C4-2B (cell line): Measurements from ENCODE around the gene STAT3.

Experiments used
- H3K27ac ChIP-seq: fragments of 450-650 bp; 2 replicates; pipeline ENCODE4 v1.5.1; 2017
- ZFX ChIP-seq: fragments of 450-650 bp; IDR thresholded peaks from 2 replicates; pipeline ENCODE4 v1.6.1; 2017
- TF ChIP-seq, protein P1 (sequence below): fragments of 450-650 bp; conservative IDR thresholded peaks from 2 replicates; pipeline ENCODE4 v1.5.1; 2017; ENCODE audit warnings: mild to moderate bottlenecking

Gene STAT3

GRCh38 chr17:42273474-42274252 is 114.6 kb downstream of the STAT3 start:
- H3K27ac ChIP-seq: no peak overlapping the region
- TF ChIP-seq, protein P1, sequence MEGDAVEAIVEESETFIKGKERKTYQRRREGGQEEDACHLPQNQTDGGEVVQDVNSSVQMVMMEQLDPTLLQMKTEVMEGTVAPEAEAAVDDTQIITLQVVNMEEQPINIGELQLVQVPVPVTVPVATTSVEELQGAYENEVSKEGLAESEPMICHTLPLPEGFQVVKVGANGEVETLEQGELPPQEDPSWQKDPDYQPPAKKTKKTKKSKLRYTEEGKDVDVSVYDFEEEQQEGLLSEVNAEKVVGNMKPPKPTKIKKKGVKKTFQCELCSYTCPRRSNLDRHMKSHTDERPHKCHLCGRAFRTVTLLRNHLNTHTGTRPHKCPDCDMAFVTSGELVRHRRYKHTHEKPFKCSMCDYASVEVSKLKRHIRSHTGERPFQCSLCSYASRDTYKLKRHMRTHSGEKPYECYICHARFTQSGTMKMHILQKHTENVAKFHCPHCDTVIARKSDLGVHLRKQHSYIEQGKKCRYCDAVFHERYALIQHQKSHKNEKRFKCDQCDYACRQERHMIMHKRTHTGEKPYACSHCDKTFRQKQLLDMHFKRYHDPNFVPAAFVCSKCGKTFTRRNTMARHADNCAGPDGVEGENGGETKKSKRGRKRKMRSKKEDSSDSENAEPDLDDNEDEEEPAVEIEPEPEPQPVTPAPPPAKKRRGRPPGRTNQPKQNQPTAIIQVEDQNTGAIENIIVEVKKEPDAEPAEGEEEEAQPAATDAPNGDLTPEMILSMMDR: no peak
- TF ChIP-seq ZFX: no peak

GRCh38 chr17:42272162-42272907 is 115.9 kb downstream of the STAT3 start:
- no peak overlapping the region for H3K27ac ChIP-seq
- no peak for TF ChIP-seq ZFX
- TF ChIP-seq, protein P1: no peak

DNA sequence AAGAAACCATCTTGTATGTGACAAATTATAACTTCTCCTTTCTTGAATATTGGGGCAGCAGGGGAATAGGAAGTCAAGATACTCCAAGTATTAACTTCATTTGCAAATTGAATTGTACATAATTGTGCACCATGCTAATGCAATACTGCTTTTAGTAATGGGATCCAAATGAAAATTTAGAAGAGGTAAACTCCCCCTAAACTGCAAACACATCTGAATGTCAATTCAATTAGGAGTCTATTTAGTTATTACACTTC is 116.5 kb downstream of the STAT3 start:
- TF ChIP-seq, protein P1: no peak
- no peak for TF ChIP-seq ZFX
- no peak overlapping the region for H3K27ac ChIP-seq

DNA sequence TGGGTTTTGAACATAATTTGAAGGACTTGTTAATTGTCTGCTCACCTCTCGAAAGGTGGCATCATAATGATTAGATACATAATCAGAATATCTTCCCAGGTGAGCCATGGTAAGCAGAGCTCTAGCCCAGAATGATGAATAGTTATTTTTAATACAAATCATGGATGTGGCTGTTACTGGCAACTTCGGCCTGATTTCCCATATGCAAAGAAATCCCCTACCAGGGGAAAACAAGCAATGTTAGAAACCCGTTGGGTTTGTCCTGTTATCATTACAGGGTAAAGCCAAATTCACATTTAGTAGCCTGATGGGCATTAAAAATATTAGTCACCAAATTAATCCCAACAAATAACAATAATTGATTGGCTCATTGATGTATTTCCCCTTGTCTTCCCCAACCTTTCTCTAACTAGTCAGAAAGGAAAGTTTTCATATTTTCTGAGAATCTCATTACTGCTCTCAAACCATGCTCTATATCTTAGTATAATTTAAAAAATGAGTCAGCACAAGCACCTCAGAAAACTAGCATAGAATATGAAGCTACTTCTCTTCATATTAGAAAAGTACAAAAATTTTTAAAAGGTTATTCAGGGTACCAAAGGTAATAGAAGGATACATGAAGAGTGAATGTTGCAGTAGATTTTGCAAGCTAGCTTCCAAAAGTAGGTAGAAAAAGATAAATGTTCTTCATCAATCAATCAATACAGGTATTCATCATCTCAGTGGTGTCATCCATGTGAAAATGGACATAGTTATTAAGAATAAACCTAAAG is 117.0 kb downstream of the STAT3 start:
- TF ChIP-seq, protein P1: no peak
- TF ChIP-seq ZFX: no peak
- H3K27ac ChIP-seq: no peak overlapping the region

GRCh38 chr17:42270596-42270995 is 117.6 kb downstream of the STAT3 start:
- TF ChIP-seq ZFX: no peak
- TF ChIP-seq, protein P1: no peak
- no peak overlapping the region for H3K27ac ChIP-seq

GRCh38 chr17:42270170-42270535 is 118.1 kb downstream of the STAT3 start:
- no peak for TF ChIP-seq ZFX
- TF ChIP-seq, protein P1: no peak

DNA sequence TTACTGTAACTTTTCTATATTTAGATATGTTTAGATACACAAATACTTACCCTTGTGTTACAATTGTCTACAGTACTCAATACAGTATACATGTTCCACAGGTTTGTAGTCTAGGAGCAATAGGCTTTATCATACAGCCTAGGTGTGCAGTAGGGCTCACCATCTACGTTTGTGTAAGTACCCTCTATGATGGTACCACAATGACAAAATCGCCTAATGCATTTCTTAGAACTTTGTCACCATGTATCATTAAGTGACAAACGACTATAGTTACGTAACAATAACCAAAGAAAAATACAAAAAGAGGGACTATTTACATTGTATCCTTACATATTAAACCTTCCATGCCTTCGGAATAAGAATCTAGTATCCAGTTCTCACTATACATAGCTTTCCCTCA is 120.0 kb downstream of the STAT3 start:
- no peak for TF ChIP-seq ZFX
- TF ChIP-seq, protein P1: no peak
- no peak overlapping the region for H3K27ac ChIP-seq

More at GRCh38 chr17:42270170-42270535, 118.1 kb downstream of the STAT3 start:
- H3K27ac ChIP-seq: no peak overlapping the region
